Right renal pelvis (tissue), 4 donors: ENCODE measurements around the gene HOXB7. TPM values are rescaled to one million over a fixed set of nuclear protein-coding genes. Genes with fewer than 3 reads are reported as not detected.

Source experiments
- DNase-seq, 4 donors: peaks; one replicate each; pipeline ENCODE4 v3.0.0-alpha.2; 2013; ENCODE audit warnings: low read depth in 4 of 4, low spot score in 3 of 4, missing footprints in 1 of 4
- polyA plus RNA-seq, 4 donors: library from polyadenylated mRNA; unstranded; fragments of 120-200 nt; gene quantifications; one replicate each; pipeline ENCODE4 v1.2.1, GENCODE V29; 2013; ENCODE audit not compliant: insufficient read length in 4 of 4

The HOXB7 gene
- polyA plus RNA-seq, 4 donors, result 37.4 to 44.0 (median 40.5) TPM

- no peak for DNase-seq
Observed at GRCh38 chr17:48612456-48612853, 1.6 kb upstream of the HOXB7 start.

- DNase-seq, result peak in 1 of 4 donors; percentile 80
Observed at GRCh38 chr17:48611681-48612455, 1.1 kb upstream of the HOXB7 start.

GRCh38 chr17:48611213-48611612 lies 396 bp upstream of the HOXB7 start:
- DNase-seq, result no peak

GRCh38 chr17:48609759-48610281 lies 997 bp downstream of the HOXB7 start:
- DNase-seq, result no peak

- no peak for DNase-seq
Observed at GRCh38 chr17:48609033-48609432, 1.8 kb downstream of the HOXB7 start.

- DNase-seq, result no peak
Observed at GRCh38 chr17:48608494-48608834, 2.4 kb downstream of the HOXB7 start.

GRCh38 chr17:48606892-48607614 lies 3.8 kb downstream of the HOXB7 start:
- no peak for DNase-seq

- no peak for DNase-seq
Observed at GRCh38 chr17:48605991-48606891, 4.6 kb downstream of the HOXB7 start.

GRCh38 chr17:48605409-48605919 lies 5.4 kb downstream of the HOXB7 start:
- no peak for DNase-seq

- DNase-seq, result no peak
Observed at GRCh38 chr17:48604770-48605329, 6.0 kb downstream of the HOXB7 start, which contains the start of gene HOXB6. Gene HOXB6 (minus strand): TSS chr17:48604986. CDS start chr17:48598150, 6,836 bp downstream.

- DNase-seq, result no peak
Observed at GRCh38 chr17:48603959-48604769, 6.7 kb downstream of the HOXB7 start.

GRCh38 chr17:48601539-48602425 lies 9.0 kb downstream of the HOXB7 start:
- DNase-seq, result no peak

GRCh38 chr17:48601207-48601538 lies 9.6 kb downstream of the HOXB7 start:
- no peak for DNase-seq

- no peak for DNase-seq
Observed at GRCh38 chr17:48600244-48601098, 10.3 kb downstream of the HOXB7 start.

- DNase-seq, result no peak
Observed at GRCh38 chr17:48599354-48599753, 11.5 kb downstream of the HOXB7 start.

GRCh38 chr17:48598736-48599135 lies 12.1 kb downstream of the HOXB7 start:
- DNase-seq, result no peak

GRCh38 chr17:48597778-48598631 lies 12.8 kb downstream of the HOXB7 start:
- DNase-seq, result no peak
